ENCODE measurements around the gene DLX2. TPM values are rescaled to one million over a fixed set of nuclear protein-coding genes. Genes with fewer than 3 reads are reported as not detected.

The DLX2 gene
- total and polyA plus RNA-seq, 2 of the 13 experiments (the other 11 are each of a cell fraction or from before 2014, with no cell fraction given): 0.07 to 0.15 TPM

GRCh38 chr2:172103471-172104272 lies 972 bp upstream of the DLX2 start (continued):
- TF ChIP-seq MTF2 (CRISPR knock-in tag; IDR thresholded peaks at IDR 0.05; ENCODE audit: borderline replicate concordance): peak; percentile 68; the same call in 1 of the 2 replicates
- TF ChIP-seq ZNF646 (CRISPR knock-in tag; IDR thresholded peaks at IDR 0.05): no peak
- TF ChIP-seq ZNF318 (CRISPR knock-in tag; IDR thresholded peaks at IDR 0.05): no peak
- 0 out of 2 replicates have a peak, but pooled peaks have one; percentile 5 for TF ChIP-seq SUZ12 (IDR thresholded peaks at IDR 0.05; ENCODE audit: low read depth, low read length)
- TF ChIP-seq, protein P1, sequence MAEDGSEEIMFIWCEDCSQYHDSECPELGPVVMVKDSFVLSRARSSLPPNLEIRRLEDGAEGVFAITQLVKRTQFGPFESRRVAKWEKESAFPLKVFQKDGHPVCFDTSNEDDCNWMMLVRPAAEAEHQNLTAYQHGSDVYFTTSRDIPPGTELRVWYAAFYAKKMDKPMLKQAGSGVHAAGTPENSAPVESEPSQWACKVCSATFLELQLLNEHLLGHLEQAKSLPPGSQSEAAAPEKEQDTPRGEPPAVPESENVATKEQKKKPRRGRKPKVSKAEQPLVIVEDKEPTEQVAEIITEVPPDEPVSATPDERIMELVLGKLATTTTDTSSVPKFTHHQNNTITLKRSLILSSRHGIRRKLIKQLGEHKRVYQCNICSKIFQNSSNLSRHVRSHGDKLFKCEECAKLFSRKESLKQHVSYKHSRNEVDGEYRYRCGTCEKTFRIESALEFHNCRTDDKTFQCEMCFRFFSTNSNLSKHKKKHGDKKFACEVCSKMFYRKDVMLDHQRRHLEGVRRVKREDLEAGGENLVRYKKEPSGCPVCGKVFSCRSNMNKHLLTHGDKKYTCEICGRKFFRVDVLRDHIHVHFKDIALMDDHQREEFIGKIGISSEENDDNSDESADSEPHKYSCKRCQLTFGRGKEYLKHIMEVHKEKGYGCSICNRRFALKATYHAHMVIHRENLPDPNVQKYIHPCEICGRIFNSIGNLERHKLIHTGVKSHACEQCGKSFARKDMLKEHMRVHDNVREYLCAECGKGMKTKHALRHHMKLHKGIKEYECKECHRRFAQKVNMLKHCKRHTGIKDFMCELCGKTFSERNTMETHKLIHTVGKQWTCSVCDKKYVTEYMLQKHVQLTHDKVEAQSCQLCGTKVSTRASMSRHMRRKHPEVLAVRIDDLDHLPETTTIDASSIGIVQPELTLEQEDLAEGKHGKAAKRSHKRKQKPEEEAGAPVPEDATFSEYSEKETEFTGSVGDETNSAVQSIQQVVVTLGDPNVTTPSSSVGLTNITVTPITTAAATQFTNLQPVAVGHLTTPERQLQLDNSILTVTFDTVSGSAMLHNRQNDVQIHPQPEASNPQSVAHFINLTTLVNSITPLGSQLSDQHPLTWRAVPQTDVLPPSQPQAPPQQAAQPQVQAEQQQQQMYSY (CRISPR knock-in tag; IDR thresholded peaks at IDR 0.05): no peak
- TF ChIP-seq ZSCAN20 (CRISPR knock-in tag; IDR thresholded peaks at IDR 0.05; ENCODE audit: borderline replicate concordance): no peak
- TF ChIP-seq ZNF572 (CRISPR knock-in tag; IDR thresholded peaks at IDR 0.05): no peak
- no peak for TF ChIP-seq ZNF841 (CRISPR knock-in tag; IDR thresholded peaks at IDR 0.05; ENCODE audit: borderline replicate concordance)
- peak; percentile 58; the same call in 1 of the 2 replicates for TF ChIP-seq THAP11 (CRISPR knock-in tag; IDR thresholded peaks at IDR 0.05)
